KMS-11 (cell line): Measurements from ENCODE around the gene DSCAM.

Experiments used
- H2AFZ ChIP-seq: fragments of 200-600 bp; sonication (generic); 2 replicates; pipeline ENCODE4 v1.6.1; 2016; ENCODE audit warnings: antibody characterized with exemption, mixed run types, low read depth
- H3K27ac ChIP-seq: fragments of 200-600 bp; sonication (generic); 2 replicates; pipeline ENCODE4 v1.6.1; 2016; ENCODE audit warnings: mild to moderate bottlenecking, mixed run types
- H3K27me3 ChIP-seq: fragments of 200-600 bp; sonication (generic); 2 replicates; pipeline ENCODE4 v1.6.1; 2017; ENCODE audit warnings: mild to moderate bottlenecking, low read depth, mixed run types, moderate library complexity; ENCODE audit not compliant: insufficient read depth
- H3K36me3 ChIP-seq: fragments of 200-600 bp; sonication (generic); 2 replicates; pipeline ENCODE4 v1.6.1; 2017; ENCODE audit warnings: mild to moderate bottlenecking, mixed run types; ENCODE audit not compliant: insufficient read depth
- H3K4me1 ChIP-seq: fragments of 200-600 bp; sonication (generic); 2 replicates; pipeline ENCODE4 v1.6.1; 2016; ENCODE audit warnings: mild to moderate bottlenecking, low read depth, mixed run types; ENCODE audit not compliant: poor library complexity, severe bottlenecking
- H3K4me2 ChIP-seq: fragments of 200-600 bp; sonication (generic); 2 replicates; pipeline ENCODE4 v1.7.0; 2016; ENCODE audit warnings: mild to moderate bottlenecking, mixed run types
- H3K4me3 ChIP-seq: fragments of 200-600 bp; sonication (generic); IDR thresholded peaks from 2 replicates; pipeline ENCODE4 v1.6.1; 2017; ENCODE audit warnings: low read depth, low read length, mixed read lengths; ENCODE audit not compliant: insufficient read depth
- H3K79me2 ChIP-seq: fragments of 200-600 bp; sonication (generic); 2 replicates; pipeline ENCODE4 v1.6.1; 2016; ENCODE audit warnings: low read depth, mixed run types; ENCODE audit not compliant: insufficient read depth
- H3K9ac ChIP-seq: fragments of 200-600 bp; sonication (generic); 2 replicates; pipeline ENCODE4 v1.6.1; 2016; ENCODE audit warnings: mild to moderate bottlenecking, mixed run types
- H4K20me1 ChIP-seq: fragments of 200-600 bp; sonication (generic); 2 replicates; pipeline ENCODE4 v1.6.1; 2016; ENCODE audit warnings: mild to moderate bottlenecking, mixed run types; ENCODE audit not compliant: insufficient read depth
- CTCF ChIP-seq: fragments of 200-600 bp; sonication (generic); conservative IDR thresholded peaks from 2 replicates; pipeline ENCODE4 v1.6.1; 2017; ENCODE audit warnings: low read depth, mild to moderate bottlenecking, antibody characterized with exemption, low read length, moderate library complexity, mixed read lengths

DSCAM gene

GRCh38 chr21:40753756-40754155 is 93.2 kb downstream of the DSCAM start:
- Histone ChIP-seq H3K36me3 (no peaks in the 10 kb centered on the region), H3K27me3 (no peaks in the 10 kb centered on the region), H3K27ac (no peak overlapping the region), H3K79me2 (no peaks in the 10 kb centered on the region), H3K4me2 (no peak overlapping the region), H4K20me1 (no peaks in the 10 kb centered on the region), H3K4me3 (no peak overlapping the region), H2AFZ (no peak overlapping the region), H3K9ac (no peak overlapping the region), H3K4me1 (no peaks in the 10 kb centered on the region)
- TF ChIP-seq CTCF = no peak

GRCh38 chr21:40752125-40752524 is 94.8 kb downstream of the DSCAM start:
- Histone ChIP-seq H3K79me2 (no peaks in the 10 kb centered on the region), H3K4me3 (no peak overlapping the region), H3K27ac (no peak overlapping the region), H3K9ac (no peak overlapping the region), H3K4me1 (no peaks in the 10 kb centered on the region), H3K4me2 (no peak overlapping the region), H2AFZ (no peak overlapping the region), H3K36me3 (no peaks in the 10 kb centered on the region), H4K20me1 (no peaks in the 10 kb centered on the region), H3K27me3 (no peaks in the 10 kb centered on the region)
- no peak for TF ChIP-seq CTCF

- Histone ChIP-seq H4K20me1 (no peaks in the 10 kb centered on the region), H3K36me3 (no peaks in the 10 kb centered on the region), H2AFZ (no peak overlapping the region), H3K4me2 (no peak overlapping the region), H3K27ac (no peak overlapping the region), H3K4me1 (no peaks in the 10 kb centered on the region), H3K4me3 (no peak overlapping the region), H3K27me3 (no peaks in the 10 kb centered on the region), H3K9ac (no peak overlapping the region), H3K79me2 (no peaks in the 10 kb centered on the region)
- no peak for TF ChIP-seq CTCF
Measured at GRCh38 chr21:40751221-40751620, 95.7 kb downstream of the DSCAM start.

- Histone ChIP-seq H3K27me3 (no peaks in the 10 kb centered on the region), H3K9ac (no peak overlapping the region), H3K4me3 (no peak overlapping the region), H3K27ac (no peak overlapping the region), H2AFZ (no peak overlapping the region), H3K79me2 (no peaks in the 10 kb centered on the region), H4K20me1 (no peaks in the 10 kb centered on the region), H3K4me2 (no peak overlapping the region), H3K4me1 (peaks cover 9% of the 10 kb centered on the region), H3K36me3 (no peaks in the 10 kb centered on the region)
- no peak for TF ChIP-seq CTCF
Measured at GRCh38 chr21:40736145-40736544, 110.8 kb downstream of the DSCAM start.

GRCh38 chr21:40733024-40733397 is 113.9 kb downstream of the DSCAM start:
- no peak overlapping the region for H3K27ac ChIP-seq
- H3K9ac ChIP-seq = no peak overlapping the region
- TF ChIP-seq CTCF = no peak
- H3K4me3 ChIP-seq = no peak overlapping the region
- no peaks in the 10 kb centered on the region for H4K20me1 ChIP-seq
- H3K27me3 ChIP-seq = no peaks in the 10 kb centered on the region
- no peaks in the 10 kb centered on the region for H3K79me2 ChIP-seq
- no peaks in the 10 kb centered on the region for H3K36me3 ChIP-seq
- peaks cover 17% of the 10 kb centered on the region for H3K4me1 ChIP-seq
- no peak overlapping the region for H3K4me2 ChIP-seq
- H2AFZ ChIP-seq = no peak overlapping the region
